Measurements from ENCODE around the gene LRP1.

LRP1 gene

GRCh38 chr12:57213763-57214397, 85.6 kb downstream of the LRP1 start:
- no peak for DNase-seq (ENCODE audit: low read depth, low spot score)
- no peak overlapping the region for H3K4me3 ChIP-seq (ENCODE audit: low read length)

GRCh38 chr12:57214398-57214781, 86.1 kb downstream of the LRP1 start:
- no peak overlapping the region for H3K4me3 ChIP-seq (ENCODE audit: low read length)
- DNase-seq (ENCODE audit: low read depth, low spot score), result peak; percentile 58

- DNase-seq (ENCODE audit: low read depth, low spot score), result no peak
- no peak overlapping the region for H3K4me3 ChIP-seq (ENCODE audit: low read length)
Observed at GRCh38 chr12:57215065-57215464, 86.8 kb downstream of the LRP1 start.

- no peak overlapping the region for H3K4me3 ChIP-seq (ENCODE audit: low read length)
- DNase-seq (ENCODE audit: low read depth, low spot score), result no peak
Observed at GRCh38 chr12:57215668-57216013, 87.4 kb downstream of the LRP1 start.

- DNase-seq (ENCODE audit: low read depth, low spot score), result no peak
- peak within 1 kb of the TSS; percentile 48 for H3K4me3 ChIP-seq (ENCODE audit: low read length)
Observed at GRCh38 chr12:57216014-57216911, 88.0 kb downstream of the LRP1 start, which contains the start of gene NXPH4. Gene NXPH4 (plus strand): TSS chr12:57216794. CDS start chr12:57216970, 176 bp downstream.

- no peak for DNase-seq (ENCODE audit: low read depth, low spot score)
- peak overlapping the region; percentile 48 for H3K4me3 ChIP-seq (ENCODE audit: low read length)
Observed at GRCh38 chr12:57216921-57217879, 88.9 kb downstream of the LRP1 start.

- DNase-seq (ENCODE audit: low read depth, low spot score), result no peak
- no peak overlapping the region for H3K4me3 ChIP-seq (ENCODE audit: low read length)
Observed at GRCh38 chr12:57218030-57218853, 90.0 kb downstream of the LRP1 start.

- no peak for DNase-seq (ENCODE audit: low read depth, low spot score)
- no peak overlapping the region for H3K4me3 ChIP-seq (ENCODE audit: low read length)
Observed at GRCh38 chr12:57219205-57219992, 91.1 kb downstream of the LRP1 start.

GRCh38 chr12:57219993-57220754, 91.9 kb downstream of the LRP1 start:
- no peak for DNase-seq (ENCODE audit: low read depth, low spot score)

GRCh38 chr12:57220770-57221168, 92.5 kb downstream of the LRP1 start:
- DNase-seq (ENCODE audit: low read depth, low spot score), result no peak
- H3K4me3 ChIP-seq (ENCODE audit: low read length), result no peak overlapping the region

More at GRCh38 chr12:57219993-57220754, 91.9 kb downstream of the LRP1 start:
- H3K4me3 ChIP-seq (ENCODE audit: low read length), result no peak overlapping the region

- no peak overlapping the region for H3K4me3 ChIP-seq (ENCODE audit: low read length)
Observed at GRCh38 chr12:57221169-57221917, 93.1 kb downstream of the LRP1 start.

GRCh38 chr12:57222286-57223190, 94.3 kb downstream of the LRP1 start:
- DNase-seq (ENCODE audit: low read depth, low spot score), result no peak
- no peak overlapping the region for H3K4me3 ChIP-seq (ENCODE audit: low read length)

More at GRCh38 chr12:57221169-57221917, 93.1 kb downstream of the LRP1 start:
- no peak for DNase-seq (ENCODE audit: low read depth, low spot score)

- DNase-seq (ENCODE audit: low read depth, low spot score), result no peak
- H3K4me3 ChIP-seq (ENCODE audit: low read length), result no peak overlapping the region
Observed at GRCh38 chr12:57223191-57224165, 95.2 kb downstream of the LRP1 start.

- DNase-seq (ENCODE audit: low read depth, low spot score), result no peak
- H3K4me3 ChIP-seq (ENCODE audit: low read length), result no peak overlapping the region
Observed at GRCh38 chr12:57224278-57224972, 96.1 kb downstream of the LRP1 start.

Measured in Jurkat, Clone E6-1 (cell line).